ENCODE results near the gene CEPT1.
"Not testable (repeated sequence)": the region's sequence is repeated elsewhere in the genome, so short reads cannot be mapped to it uniquely, and the experiment has no call there.

The CEPT1 gene

DNA sequence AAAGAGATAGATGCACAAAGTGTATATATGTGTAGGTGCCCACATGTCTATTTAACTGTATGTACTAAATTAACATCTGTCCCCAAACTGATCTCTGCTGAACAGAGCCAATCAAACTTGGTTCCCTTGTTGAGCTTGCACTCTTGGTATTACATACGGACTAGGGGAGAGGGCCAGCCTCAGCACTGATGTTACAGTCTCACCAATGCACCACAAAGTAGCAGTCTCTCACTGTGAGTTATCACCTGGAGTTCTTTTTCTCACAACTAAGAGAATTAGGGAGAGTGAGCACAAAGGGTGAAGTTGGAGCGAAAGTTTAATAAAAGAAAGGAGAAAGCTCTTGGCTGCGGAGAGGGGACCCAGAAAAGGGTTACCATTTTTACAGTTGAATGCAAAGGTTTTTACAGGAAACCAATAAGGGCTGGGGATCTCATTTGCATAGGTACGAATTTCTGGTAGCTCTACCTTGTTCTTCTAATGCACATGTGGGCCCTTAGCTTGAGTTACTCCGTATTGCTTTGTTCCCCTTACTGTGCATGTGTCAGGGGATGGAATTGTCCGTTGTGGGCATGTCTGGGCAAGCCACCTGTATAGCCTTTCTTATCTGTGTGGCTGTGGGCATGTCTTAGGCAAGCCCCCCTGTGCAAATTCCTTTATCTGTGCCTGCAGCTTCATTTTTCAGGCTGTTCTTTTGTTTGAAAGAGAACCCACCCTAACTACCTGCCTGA lies 74.2 kb downstream of the CEPT1 start:
- peaks cover 59 to 67% of the 10 kb centered on the region in 2 donors for H3K4me1 Mint-ChIP-seq (ENCODE audit: low read depth in 2 of 2)
- peaks cover 21% of the 10 kb centered on the region for H3K36me3 Mint-ChIP-seq (ENCODE audit: insufficient read depth)
- ATAC-seq (replicated peaks) (no peak), DNase-seq (no peak)
- H3K27me3 Mint-ChIP-seq: peaks cover 0 to 6% of the 10 kb centered on the region in 2 donors
- H3K4me3 Mint-ChIP-seq: peak overlapping the region; percentile 77 to 83
- peaks cover 2 to 9% of the 10 kb centered on the region in 2 donors for H3K9me3 Mint-ChIP-seq
- H3K27ac Mint-ChIP-seq: peak overlapping the region; percentile 95 to 99

DNA sequence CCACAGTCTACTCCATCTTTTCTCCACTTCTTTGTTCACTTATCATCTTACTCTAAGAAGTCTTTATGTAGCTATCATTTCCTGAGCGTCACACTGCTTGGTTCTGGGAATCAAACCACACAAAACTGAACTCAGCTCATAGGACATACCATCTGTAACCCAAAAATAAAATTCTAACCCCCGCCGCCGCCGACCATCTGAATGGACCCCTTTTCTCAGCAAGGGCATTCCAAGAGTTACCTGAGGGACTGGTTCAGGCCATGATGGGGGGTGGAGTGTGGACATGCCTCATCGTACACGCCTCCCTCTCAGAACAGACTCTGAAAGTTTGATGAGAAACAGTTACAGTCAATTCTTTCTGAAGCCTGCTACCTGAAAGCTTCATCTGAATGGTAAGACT lies 74.9 kb downstream of the CEPT1 start:
- no peak for ATAC-seq (replicated peaks)

DNA sequence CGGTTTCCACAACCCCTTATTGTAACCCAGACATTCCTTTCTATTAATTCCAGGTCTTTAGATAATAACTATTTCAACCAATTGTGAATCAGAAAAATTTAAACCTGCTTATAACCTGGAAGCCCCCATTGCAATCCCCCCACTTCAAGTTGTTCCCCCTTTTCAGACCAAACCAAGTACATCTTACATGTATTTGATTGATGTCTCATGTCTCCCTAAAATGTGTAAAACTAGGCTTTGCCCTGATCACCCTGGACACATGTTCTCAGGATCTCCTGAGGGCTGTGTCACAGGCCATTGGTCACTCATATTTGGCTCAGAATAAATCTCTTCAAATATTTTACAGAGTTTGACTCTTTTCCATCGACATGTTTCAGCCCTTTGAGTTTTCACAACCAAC lies 75.3 kb downstream of the CEPT1 start:
- Mint-ChIP-seq H3K4me3 (peak overlapping the region; percentile 77 to 83), H3K36me3 (ENCODE audit: insufficient read depth) (peaks cover 24% of the 10 kb centered on the region), H3K4me1 (ENCODE audit: low read depth in 2 of 2) (peaks cover 68 to 78% of the 10 kb centered on the region in 2 donors), H3K27ac (peak overlapping the region; percentile 95 to 99)
- not testable (repeated sequence) for ATAC-seq (replicated peaks); H3K9me3 Mint-ChIP-seq; H3K27me3 Mint-ChIP-seq; DNase-seq

More for the DNA sequence above, 74.9 kb downstream of the CEPT1 start:
- Mint-ChIP-seq H3K4me1 (ENCODE audit: low read depth in 2 of 2) (peaks cover 64 to 74% of the 10 kb centered on the region in 2 donors), H3K4me3 (peak overlapping the region; percentile 77 to 83), H3K27me3 (peaks cover 0 to 6% of the 10 kb centered on the region in 2 donors), H3K9me3 (peaks cover 2 to 9% of the 10 kb centered on the region in 2 donors), H3K36me3 (ENCODE audit: insufficient read depth) (peaks cover 24% of the 10 kb centered on the region), H3K27ac (peak overlapping the region; percentile 95 to 99)
- DNase-seq: no peak

DNA sequence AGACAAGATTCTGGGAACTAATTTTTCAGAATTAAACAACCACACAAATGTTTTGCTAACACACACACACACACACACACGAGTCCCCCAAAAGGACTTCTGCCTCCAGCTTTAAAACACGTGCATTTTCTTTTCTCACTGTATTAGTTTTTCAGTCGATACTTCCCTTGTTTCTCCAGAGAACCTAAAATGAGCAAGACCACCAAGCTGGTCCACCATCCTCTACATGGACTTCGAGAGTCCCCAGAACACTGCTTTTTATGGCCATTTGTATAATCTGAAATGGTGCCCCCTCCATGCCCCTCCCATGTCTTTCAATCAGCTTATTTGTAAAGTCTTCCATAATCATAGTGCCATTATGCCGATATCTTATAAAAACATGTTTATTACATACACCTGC lies 76.7 kb downstream of the CEPT1 start:
- peaks cover 83 to 91% of the 10 kb centered on the region in 2 donors for H3K4me1 Mint-ChIP-seq (ENCODE audit: low read depth in 2 of 2)
- peaks cover 2 to 9% of the 10 kb centered on the region in 2 donors for H3K9me3 Mint-ChIP-seq
- no peak for DNase-seq
- peak overlapping the region; percentile 95 to 99 for H3K27ac Mint-ChIP-seq
- peaks cover 28% of the 10 kb centered on the region for H3K36me3 Mint-ChIP-seq (ENCODE audit: insufficient read depth)
- no peak for ATAC-seq (replicated peaks)
- H3K27me3 Mint-ChIP-seq: peaks cover 0 to 6% of the 10 kb centered on the region in 2 donors
- H3K4me3 Mint-ChIP-seq: peak overlapping the region; percentile 77 to 83

DNA sequence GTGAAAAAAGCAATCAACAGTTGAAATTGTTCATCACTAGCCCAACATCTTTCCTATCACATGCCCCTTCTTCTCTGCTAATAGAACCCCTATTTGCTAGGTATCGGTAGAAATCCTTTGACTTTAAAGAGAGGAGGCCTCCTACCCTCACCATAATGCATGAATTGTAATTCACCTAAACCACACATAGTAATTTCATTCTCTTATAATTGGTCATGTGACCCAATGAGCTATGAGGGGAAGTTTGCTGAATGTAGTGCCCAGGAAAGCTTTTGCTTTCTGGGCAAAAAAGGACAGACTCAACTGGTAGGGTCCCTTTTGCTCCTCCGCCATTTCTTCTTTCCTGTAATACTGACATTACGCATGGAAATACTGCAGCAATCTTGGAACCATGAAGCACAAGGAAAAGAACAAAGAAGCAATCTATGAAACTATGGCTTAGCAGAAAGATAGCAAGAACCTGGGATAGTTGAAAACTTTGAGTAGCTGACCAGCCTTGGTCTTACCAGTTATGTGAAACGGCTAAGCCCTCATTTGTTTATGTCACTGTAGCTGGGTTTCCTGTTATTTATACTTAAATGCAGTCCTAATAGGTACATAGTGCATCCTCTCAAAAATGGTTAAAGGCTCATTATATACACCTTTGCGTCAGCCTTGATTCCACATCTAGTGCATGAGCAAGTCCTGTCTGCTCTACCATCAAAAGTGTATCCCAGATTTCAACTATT lies 77.3 kb downstream of the CEPT1 start:
- Mint-ChIP-seq H3K4me3 (peak overlapping the region; percentile 77 to 83), H3K4me1 (ENCODE audit: low read depth in 2 of 2) (peaks cover 89 to 96% of the 10 kb centered on the region in 2 donors), H3K27me3 (peaks cover 0 to 6% of the 10 kb centered on the region in 2 donors), H3K27ac (peak overlapping the region; percentile 95 to 99), H3K36me3 (ENCODE audit: insufficient read depth) (peaks cover 28% of the 10 kb centered on the region), H3K9me3 (peaks cover 2 to 9% of the 10 kb centered on the region in 2 donors)
- DNase-seq (no peak), ATAC-seq (replicated peaks) (no peak)

DNA sequence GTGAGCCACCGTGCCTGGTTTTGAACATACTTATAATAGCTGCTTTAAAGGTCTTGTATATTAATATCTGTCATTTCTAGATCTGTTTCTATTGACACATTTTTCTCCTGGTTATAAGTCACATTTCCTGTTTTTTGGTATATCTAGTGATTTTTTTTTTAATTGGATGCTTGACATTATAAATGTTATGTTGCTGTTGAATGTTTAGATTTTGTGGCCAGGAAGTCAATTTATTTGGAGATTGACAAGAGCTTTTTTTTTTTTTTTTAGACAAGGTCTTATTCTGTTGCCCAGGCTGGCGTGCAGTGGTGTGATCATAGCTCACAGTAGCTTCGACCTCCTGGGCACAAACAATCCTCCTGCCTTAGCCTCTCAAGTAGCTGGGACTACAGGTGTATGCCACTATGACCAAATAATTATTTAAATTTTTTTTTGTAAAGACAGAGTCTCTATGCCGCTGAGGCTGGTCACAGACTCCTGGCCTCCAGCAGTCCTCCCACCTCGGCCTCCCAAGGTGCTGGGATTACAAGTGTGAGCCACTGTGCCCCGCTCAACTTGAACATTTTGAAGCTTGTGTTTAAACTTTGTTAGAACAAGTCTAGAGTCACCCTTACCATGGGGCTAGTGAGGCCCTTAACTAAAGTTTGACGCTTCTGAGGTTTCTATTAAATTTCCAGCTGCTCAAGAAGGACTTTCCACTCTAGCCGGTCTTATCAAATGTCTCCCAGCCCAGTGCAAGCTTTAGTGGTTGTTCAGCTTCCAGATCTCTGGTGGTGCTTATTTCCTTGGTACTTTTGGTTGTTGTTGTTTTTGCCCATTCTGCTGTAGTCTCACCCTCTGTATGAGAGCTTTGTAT lies 78.9 kb downstream of the CEPT1 start:
- Mint-ChIP-seq H3K27me3 (peaks cover 0 to 6% of the 10 kb centered on the region in 2 donors), H3K4me1 (ENCODE audit: low read depth in 2 of 2) (peaks cover 88 to 92% of the 10 kb centered on the region in 2 donors), H3K9me3 (peaks cover 2 to 9% of the 10 kb centered on the region in 2 donors), H3K36me3 (ENCODE audit: insufficient read depth) (peaks cover 32% of the 10 kb centered on the region), H3K4me3 (peak overlapping the region; percentile 77 to 83), H3K27ac (peak overlapping the region; percentile 95 to 99)
- ATAC-seq (replicated peaks) (no peak), DNase-seq (no peak)

DNA sequence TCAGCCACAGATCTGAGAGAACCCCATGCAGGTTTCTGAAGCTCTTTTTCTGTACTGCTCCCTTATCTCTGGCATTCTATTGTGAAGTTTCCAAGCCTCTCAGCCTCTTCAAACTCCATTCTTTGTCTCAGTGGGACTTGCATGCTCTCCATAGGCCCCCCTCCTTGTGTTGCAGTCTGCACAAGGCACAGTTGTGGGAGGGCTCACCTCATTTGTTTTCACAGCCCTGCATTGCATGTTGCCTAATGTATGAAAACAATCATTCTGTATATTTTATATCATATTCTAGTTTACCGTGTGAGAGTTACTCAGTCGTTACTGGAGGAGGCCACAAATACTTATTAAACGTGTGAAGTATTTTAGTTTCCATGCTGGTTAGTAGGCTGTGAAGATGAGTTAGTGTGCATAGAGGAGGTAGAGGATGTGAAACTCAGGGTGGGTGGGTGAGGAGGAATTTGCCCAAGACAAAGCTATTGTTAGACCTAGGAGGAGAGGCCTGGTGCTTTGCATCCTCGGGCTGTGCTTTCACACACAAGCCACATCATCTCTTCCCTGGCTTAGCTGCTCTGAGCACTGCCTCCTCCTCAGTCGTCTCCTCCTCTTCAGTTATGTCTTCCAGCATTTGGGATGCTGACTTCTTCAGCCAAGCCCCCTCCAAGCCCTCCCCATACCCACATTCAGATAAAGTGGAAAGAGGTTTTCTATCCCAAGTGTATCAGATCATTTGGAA lies 79.7 kb downstream of the CEPT1 start:
- H3K4me3 Mint-ChIP-seq: peak overlapping the region; percentile 77 to 83
- H3K9me3 Mint-ChIP-seq: peaks cover 2 to 9% of the 10 kb centered on the region in 2 donors
- peaks cover 0 to 6% of the 10 kb centered on the region in 2 donors for H3K27me3 Mint-ChIP-seq
- peak overlapping the region; percentile 95 to 99 for H3K27ac Mint-ChIP-seq
- DNase-seq: no peak
- peak; percentile 11 for ATAC-seq (replicated peaks)
- peaks cover 30% of the 10 kb centered on the region for H3K36me3 Mint-ChIP-seq (ENCODE audit: insufficient read depth)
- peaks cover 82 to 90% of the 10 kb centered on the region in 2 donors for H3K4me1 Mint-ChIP-seq (ENCODE audit: low read depth in 2 of 2)

DNA sequence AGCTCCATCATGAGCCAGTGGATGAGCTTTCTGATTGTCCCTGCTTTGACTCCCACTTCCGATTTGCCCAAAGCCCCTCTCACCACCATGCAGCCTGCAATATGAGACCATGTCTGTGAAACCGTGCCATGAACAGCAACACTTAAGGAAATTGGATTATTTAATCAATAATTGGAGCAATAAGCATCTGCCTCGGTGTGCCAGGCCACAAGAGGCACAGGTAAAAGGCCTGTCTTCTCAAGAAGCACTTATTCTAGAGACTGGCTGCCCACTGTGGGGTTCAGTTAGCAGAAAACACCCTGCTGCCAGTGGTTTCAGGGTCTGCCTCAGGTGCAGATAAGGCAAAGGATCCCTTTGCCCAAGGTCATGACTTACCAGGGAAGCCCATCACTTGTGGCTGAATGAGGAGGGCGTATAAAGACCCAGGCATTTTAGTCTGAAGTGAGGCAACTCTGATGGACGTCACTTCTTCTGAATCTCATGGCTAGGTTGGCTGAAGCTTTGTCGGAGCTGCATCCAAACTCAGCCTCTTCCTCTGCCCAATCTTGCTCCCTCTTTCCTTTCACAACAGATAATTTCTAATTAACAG lies 80.4 kb downstream of the CEPT1 start:
- H3K9me3 Mint-ChIP-seq: peaks cover 2 to 9% of the 10 kb centered on the region in 2 donors
- DNase-seq (no peak), ATAC-seq (replicated peaks) (no peak)
- peaks cover 24% of the 10 kb centered on the region for H3K36me3 Mint-ChIP-seq (ENCODE audit: insufficient read depth)
- peak overlapping the region; percentile 77 to 83 for H3K4me3 Mint-ChIP-seq
- peak overlapping the region; percentile 95 to 99 for H3K27ac Mint-ChIP-seq
- peaks cover 79 to 90% of the 10 kb centered on the region in 2 donors for H3K4me1 Mint-ChIP-seq (ENCODE audit: low read depth in 2 of 2)
- peaks cover 0 to 6% of the 10 kb centered on the region in 2 donors for H3K27me3 Mint-ChIP-seq

DNA sequence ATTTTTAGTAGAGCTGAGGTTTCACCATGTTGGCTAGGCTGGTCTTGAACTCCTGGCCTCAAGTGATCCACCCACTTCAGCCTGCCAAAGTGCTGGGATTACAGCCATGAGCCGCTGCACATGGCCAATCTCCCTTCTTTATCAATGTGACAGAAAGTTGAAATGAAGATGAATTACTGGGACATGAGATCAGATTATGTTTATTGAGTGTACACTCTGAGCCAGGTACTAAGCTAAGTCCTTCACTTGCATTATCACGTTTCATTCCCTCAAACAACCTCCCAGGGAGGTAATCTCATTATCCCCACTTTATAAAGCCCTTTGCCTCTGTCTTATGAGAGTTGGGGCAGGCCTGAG lies 81.2 kb downstream of the CEPT1 start:
- Mint-ChIP-seq H3K4me1 (ENCODE audit: low read depth in 2 of 2) (peaks cover 81 to 90% of the 10 kb centered on the region in 2 donors), H3K4me3 (peak overlapping the region; percentile 77 to 83), H3K36me3 (ENCODE audit: insufficient read depth) (peaks cover 15% of the 10 kb centered on the region), H3K27ac (peak overlapping the region; percentile 95 to 99), H3K27me3 (no peaks in the 10 kb centered on the region), H3K9me3 (peaks cover 0 to 9% of the 10 kb centered on the region in 2 donors)
- ATAC-seq (replicated peaks) (no peak), DNase-seq (no peak)

DNA sequence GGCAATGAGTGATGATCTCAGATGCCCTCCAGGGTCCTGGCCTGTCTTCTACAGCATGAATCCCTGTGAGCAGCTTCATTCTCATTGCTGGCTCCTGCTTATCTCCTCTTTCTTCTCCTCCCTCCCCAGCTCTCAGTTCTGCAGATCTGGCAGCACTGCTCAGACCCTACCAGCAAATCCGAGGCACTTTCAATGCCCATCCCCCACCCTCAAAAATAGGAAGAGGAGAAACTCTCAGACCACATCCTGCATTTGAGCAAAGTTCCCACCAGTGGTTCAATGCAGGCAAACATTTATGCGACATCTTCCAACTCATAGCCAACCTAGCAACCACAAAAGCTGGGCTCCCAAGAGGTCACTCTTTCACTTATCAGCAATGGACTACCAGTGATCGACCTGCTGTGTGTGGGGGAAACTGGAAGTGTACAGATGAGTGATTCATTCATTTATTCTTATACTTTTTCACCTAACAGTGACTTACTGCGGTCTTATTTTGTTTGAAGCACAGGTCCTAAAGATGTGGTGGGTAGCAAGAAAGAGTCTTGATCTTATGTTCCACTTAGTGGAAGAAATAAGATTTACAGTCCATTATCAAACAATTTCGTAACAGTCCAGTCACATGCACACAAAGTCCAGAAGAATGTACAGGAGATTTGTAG lies 81.7 kb downstream of the CEPT1 start:
- H3K27ac Mint-ChIP-seq: peak overlapping the region; percentile 95 to 99
- ATAC-seq (replicated peaks): peak; percentile 40
- no peaks in the 10 kb centered on the region for H3K27me3 Mint-ChIP-seq
- H3K36me3 Mint-ChIP-seq (ENCODE audit: insufficient read depth): peaks cover 12% of the 10 kb centered on the region
- peak in 2 of 3 experiments; percentile 38 to 40 for DNase-seq
- H3K4me1 Mint-ChIP-seq (ENCODE audit: low read depth in 2 of 2): peaks cover 81 to 90% of the 10 kb centered on the region in 2 donors
- H3K4me3 Mint-ChIP-seq: peak overlapping the region; percentile 77 to 83
- H3K9me3 Mint-ChIP-seq: peaks cover 0 to 9% of the 10 kb centered on the region in 2 donors

DNA sequence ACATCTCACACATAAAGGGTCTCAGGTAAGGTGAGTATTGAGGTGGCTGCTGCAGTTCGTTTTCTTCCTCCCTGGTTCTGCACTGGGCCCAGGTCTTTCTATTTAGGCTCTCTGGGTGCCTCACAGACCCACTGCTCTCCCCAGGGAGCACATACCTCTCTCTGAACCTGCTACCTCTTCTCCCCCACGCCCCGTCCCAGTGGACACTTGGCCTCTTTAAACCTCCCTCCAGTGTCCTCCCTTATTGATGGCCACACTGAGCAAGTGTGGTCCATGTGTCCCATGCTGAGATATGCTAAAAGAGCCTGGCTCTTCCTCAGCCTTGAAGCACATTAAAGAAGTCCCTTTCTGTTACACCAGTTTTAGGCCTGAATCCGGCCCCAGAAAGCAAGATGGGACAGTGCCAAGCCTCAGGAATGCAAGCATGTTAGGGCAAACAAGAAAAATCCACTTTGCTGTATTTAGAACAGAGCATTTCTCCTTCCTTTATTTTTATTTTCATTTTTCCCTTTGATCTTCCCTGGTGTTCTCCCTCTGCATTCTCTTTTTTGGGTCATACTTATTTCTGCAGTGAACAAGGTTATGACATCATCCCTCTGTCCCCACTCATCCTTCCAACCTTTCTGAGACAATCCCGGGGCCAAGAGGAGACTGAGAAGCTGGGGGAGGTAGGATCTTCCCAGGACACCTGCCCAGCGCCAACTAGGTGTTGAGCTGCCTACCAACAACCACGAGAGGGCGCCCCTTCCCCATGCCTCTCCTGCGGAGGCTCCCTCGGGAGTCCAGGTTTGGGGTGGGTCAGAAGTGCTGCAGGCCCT lies 82.5 kb downstream of the CEPT1 start:
- Mint-ChIP-seq H3K27ac (peak overlapping the region; percentile 95 to 99), H3K9me3 (peaks cover 0 to 9% of the 10 kb centered on the region in 2 donors)

More for the DNA sequence above, 82.5 kb downstream of the CEPT1 start:
- ATAC-seq (replicated peaks) (peak; percentile 32), DNase-seq (peak; percentile 72 to 75 (median 72))
- Mint-ChIP-seq H3K27me3 (no peaks in the 10 kb centered on the region), H3K36me3 (ENCODE audit: insufficient read depth) (peaks cover 11% of the 10 kb centered on the region), H3K4me1 (ENCODE audit: low read depth in 2 of 2) (peaks cover 80 to 90% of the 10 kb centered on the region in 2 donors), H3K4me3 (peak overlapping the region; percentile 77 to 83)

All from effector memory CD8-positive, alpha-beta T cell (primary cell).